ENCODE data around the gene RYR3. TPM values are rescaled to one million over a fixed set of nuclear protein-coding genes. Genes with fewer than 3 reads are reported as not detected.
"Not testable (repeated sequence)": the region's sequence is repeated elsewhere in the genome, so short reads cannot be mapped to it uniquely, and the experiment has no call there.

Gene RYR3
- total RNA-seq, 1 experiment from 2014 or later = not detected

GRCh38 chr15:33577911-33578310, 267.1 kb downstream of the RYR3 start:
- not testable (repeated sequence) for DNase-seq (ENCODE audit: low read depth)

GRCh38 chr15:33580526-33580925, 269.8 kb downstream of the RYR3 start:
- peak; percentile 49 for DNase-seq (ENCODE audit: low read depth)

GRCh38 chr15:33581032-33581431, 270.3 kb downstream of the RYR3 start:
- peak; percentile 68 for DNase-seq (ENCODE audit: low read depth)

- DNase-seq (ENCODE audit: low read depth) = peak; percentile 74
These were observed 274.0 kb downstream of the RYR3 start for GRCh38 chr15:33584797-33585196.

DNA sequence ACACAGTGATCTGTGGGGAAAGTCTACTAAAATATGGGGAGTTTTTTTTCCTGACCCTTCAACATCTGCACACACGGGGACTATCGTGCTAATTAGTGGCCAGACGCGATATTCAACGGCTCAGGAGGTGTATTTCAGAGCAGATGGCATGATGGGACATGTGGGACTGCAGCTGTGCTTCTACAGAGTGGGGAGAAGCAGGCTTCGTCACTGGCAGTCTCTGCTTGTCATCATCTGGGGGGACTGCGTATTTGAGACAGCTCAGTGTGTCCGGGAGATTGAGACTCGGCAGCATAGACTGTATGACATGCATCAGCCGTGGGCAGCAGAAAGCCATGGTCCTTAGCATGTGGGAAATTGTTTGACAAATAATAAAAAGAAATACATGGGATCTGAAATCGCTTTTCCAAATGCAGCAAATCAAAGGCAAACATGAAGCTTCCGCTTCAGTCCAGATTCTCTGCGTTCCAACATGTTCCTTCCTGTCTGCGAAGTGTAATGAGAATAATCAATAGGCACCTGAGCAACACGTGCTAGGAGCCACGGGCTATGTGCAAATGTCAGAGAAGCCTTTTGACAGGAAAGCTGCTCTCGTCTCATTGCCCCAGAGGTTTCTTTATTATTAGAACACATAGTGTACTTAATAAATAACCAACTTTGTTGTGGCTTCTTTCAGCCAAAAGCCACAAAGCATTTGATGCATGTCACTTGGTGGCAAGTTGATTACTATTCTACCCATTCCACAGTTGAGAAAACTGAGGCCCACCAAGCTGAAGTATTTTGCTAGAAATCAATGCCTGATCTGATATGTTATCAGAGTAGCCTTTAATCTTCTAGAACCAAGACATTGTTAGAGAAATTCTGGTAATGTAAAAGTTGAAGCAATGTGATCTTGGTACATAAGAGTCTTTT, 276.3 kb downstream of the RYR3 start:
- DNase-seq (ENCODE audit: low read depth) = no peak

DNA sequence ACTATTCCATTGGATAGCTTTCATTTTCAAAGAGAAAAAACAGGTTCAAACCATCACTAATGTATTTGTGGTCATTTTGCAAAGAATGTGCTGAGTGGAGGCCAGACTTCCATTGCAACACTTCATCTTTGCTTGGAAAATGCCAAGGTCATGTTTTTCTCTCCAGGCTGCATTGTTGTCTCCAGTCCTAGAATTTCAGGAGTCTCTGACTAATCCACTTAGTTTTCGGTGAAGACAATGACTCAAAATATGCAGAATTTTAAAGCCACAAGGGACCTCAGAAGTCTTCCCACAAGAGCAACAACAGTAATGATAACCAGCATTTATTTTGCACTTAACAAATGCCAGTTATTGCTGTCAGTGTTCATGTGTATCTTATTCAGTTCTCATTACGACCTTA, 277.0 kb downstream of the RYR3 start:
- DNase-seq (ENCODE audit: low read depth) = peak; percentile 62

- DNase-seq (ENCODE audit: low read depth) = no peak
These were observed 282.1 kb downstream of the RYR3 start for GRCh38 chr15:33592864-33593263.

DNA sequence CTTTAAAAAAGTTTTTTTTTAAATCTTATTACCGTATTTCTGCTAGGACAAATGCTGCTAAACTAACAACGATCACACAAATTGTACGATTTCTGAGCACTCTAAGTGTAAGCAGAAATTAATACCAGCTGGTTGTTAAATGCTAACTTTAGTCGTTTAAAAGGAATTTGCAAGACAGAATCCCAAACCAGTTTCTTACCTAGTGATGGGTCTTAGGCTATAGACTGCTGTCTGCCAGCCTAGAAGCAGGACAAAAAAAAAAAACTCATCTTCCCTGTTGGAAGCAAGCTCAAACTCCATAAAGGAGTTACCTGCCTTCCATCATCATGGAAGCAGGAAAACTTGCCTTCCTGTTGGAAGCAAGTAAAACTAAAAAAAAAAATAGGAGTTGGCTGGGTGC, 287.6 kb downstream of the RYR3 start:
- DNase-seq (ENCODE audit: low read depth) = not testable (repeated sequence)

GRCh38 chr15:33600212-33600611, 289.4 kb downstream of the RYR3 start:
- DNase-seq (ENCODE audit: low read depth) = no peak

- no peak for DNase-seq (ENCODE audit: low read depth)
These were observed 290.7 kb downstream of the RYR3 start for GRCh38 chr15:33601461-33601860.

DNA sequence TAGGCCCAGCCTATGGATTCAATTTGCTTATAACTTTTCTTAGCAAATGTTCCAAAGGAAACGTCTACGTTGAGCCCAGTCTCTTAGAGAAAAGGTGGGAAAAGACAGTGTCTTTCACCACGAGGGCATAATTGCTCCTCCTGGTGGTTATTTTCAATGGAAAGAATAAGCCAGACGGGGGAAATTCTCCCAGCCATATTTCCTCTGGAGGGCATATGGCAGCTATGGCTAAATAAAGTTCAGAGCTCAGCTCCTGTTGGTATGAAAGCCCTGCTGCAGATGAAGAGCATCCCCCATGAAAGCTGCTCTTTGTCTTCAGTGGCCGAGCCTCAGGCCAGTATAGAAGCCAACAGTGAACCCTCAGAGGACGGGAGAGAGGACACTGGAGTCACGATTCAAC, 297.9 kb downstream of the RYR3 start:
- DNase-seq (ENCODE audit: low read depth) = peak; percentile 1

- peak; percentile 9 for DNase-seq (ENCODE audit: low read depth)
These were observed 302.0 kb downstream of the RYR3 start for GRCh38 chr15:33612721-33613304.

DNA sequence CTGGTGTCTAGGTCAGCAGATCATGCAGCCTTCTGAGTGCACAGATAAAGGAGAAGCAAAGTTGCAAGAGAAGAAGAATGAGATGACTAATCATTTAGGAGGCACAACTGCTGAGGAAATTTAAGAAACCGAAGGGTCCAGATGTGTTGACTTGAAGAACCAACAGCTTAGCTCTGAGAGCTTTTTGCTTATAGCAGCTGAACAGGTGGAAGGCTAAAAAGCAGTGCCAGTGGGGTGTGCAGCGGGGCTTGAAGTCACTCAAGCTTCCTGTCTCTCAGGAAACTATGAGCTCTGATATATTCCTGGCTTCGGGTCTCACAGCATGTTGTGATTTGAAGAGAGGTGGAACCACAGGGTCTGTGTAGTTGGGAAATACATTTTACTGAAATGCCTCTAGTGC, 305.7 kb downstream of the RYR3 start:
- no peak for DNase-seq (ENCODE audit: low read depth)

GRCh38 chr15:33618350-33618749, 307.6 kb downstream of the RYR3 start:
- DNase-seq (ENCODE audit: low read depth) = peak; percentile 3

GRCh38 chr15:33621141-33621540, 310.4 kb downstream of the RYR3 start:
- no peak for DNase-seq (ENCODE audit: low read depth)

DNA sequence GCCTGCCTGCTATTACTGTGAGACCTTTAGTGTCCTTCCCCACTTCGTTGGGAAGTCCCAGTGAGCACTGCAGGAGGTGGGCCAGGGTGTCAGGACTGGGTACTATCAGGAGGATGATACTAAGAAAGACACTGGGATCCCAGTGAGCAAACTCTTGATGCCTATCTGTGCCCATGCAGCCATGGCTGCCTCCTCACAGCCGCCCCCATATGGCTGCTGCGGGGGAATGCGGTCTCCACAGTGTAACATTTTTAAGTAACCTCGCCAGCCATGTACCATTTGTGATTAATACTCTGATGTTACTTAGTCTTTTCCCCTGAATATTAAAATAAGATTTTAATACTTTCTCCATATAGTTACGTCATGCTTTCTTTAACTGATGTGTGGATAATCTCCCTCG, 312.2 kb downstream of the RYR3 start:
- no peak for DNase-seq (ENCODE audit: low read depth)

DNA sequence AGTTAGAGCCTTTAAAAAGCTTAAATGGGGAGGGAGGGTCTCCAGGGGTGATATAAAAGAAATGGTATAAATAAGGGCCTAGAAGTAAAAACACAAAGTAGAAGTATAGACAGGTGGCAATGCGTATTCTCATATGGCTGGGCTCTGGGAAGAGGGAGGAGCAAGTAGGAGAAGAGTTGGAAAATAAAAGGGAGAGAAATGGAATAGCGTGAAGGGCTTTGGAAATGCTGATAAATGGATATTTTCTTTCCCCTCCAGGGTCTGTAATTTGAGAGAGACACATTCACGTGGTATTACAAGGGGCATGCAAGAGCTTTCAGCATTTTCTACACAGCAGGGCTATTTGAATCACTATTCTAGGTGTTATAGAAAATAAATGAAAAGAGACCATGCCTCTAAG, 313.7 kb downstream of the RYR3 start:
- DNase-seq (ENCODE audit: low read depth) = no peak

GRCh38 chr15:33629647-33630046, 318.9 kb downstream of the RYR3 start:
- DNase-seq (ENCODE audit: low read depth) = no peak

- no peak for DNase-seq (ENCODE audit: low read depth)
These were observed 325.5 kb downstream of the RYR3 start for GRCh38 chr15:33636234-33636633.

- no peak for DNase-seq (ENCODE audit: low read depth)
These were observed 326.2 kb downstream of the RYR3 start for GRCh38 chr15:33636958-33637357.

DNA sequence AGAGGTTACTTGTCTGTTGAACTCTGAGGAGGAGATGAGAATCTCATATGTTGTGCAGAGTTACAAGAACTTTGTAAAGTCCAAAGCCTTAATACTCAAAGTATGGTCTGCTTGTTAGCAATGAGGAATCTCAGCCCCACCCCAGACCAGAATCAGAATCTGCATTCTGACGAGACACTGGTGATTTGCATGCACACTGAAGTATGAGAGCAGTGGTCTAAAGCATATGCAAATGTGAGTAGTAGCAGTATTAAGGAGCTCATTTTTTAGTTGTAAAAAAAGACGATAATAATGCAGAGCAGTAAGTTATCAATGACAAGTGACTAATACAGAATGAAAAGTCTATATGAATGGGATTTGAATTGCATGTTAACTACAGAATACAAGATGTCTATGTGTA, 327.7 kb downstream of the RYR3 start:
- no peak for DNase-seq (ENCODE audit: low read depth)

- DNase-seq (ENCODE audit: low read depth) = no peak
These were observed 328.3 kb downstream of the RYR3 start for GRCh38 chr15:33639051-33639450.

- DNase-seq (ENCODE audit: low read depth) = no peak
These were observed 328.7 kb downstream of the RYR3 start for GRCh38 chr15:33639456-33639855.
